Stimulated activated CD8-positive, alpha-beta memory T cell treated with anti-CD3 and anti-CD28 coated beads, Interleukin-12 subunit alpha, Interleukin-12 subunit beta, amount 100 ng/mL, for 24 hours (primary cell): ENCODE results near the gene LRIT3.

ENCODE experiments used
- DNase-seq: peaks from one replicate; pipeline ENCODE4 v3.0.0-alpha.2; 2020; ENCODE audit errors: extremely low read depth

Gene LRIT3

DNA sequence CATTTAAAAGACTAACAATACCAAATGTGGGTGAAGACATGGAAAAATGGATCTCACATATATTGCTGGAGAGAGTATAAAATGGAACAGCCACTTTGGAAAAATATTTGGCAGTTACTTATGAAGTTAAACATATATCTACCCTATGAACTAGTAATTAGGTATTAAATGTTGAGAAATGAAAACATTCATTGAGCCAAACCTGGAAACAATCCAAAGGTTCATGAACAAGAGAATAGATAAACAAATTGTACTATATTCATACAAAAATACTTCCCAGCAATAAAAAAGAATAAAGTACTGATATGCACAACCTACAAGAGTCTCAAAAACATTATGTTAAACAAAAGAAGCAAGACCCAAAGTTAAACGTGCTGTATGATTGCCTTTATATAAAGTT lies 60.8 kb downstream of the LRIT3 start:
- DNase-seq: no peak

DNA sequence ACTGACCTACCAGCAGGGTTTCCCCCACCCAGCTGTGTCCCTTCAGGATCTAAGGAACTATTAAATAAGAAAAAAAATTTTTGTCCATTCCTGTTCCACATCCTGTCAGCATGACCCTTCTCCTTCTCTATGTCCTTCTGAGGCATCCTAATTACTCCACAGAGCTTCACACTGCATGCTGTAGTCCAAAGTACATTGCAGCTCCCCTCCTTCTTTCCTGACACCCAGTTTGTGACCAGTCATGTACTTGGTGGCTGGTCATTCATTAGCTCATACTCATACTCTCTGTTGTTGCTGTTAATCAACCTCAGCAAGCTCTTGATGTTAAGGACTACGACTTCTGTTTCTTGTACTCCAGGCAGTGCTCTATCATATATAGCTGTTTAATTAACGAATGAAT lies 62.3 kb downstream of the LRIT3 start:
- no peak for DNase-seq

DNA sequence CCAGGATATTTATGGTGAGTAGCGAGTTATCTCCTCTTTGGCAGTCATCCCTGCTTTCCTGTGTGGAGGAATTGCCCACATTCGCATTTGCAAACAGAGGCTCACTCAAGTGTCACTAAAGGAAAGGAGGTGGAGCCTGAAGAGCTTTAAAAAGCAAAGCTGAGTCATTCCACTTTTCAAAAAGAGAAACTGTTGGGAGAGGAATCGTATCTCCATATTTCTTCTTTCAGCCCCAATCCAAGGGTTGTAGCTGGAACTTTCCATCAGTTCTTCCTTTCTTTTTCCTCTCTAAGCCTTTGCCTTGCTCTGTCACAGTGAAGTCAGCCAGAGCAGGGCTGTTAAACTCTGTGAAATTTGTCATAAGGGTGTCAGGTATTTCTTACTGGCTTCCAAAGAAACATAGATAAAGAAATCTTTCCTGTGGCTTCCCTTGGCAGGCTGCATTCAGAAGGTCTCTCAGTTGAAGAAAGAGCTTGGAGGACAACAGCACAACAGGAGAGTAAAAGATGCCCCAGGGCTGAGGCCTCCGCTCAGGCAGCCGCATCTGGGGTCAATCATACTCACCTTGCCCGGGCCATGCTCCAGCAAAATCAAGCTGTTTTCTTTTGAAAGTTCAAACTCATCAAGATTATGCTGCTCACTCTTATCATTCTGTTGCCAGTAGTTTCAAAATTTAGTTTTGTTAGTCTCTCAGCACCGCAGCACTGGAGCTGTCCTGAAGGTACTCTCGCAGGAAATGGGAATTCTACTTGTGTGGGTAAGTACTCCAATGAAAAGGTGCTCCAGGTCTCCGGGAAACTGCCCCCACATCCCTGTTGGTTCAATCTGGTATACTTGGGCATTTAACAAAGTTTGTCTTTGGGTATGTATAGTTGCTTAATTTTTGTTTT lies 65.0 kb downstream of the LRIT3 start, which contains the start of gene EGF:
TSS of gene EGF (plus strand) at position 178 of the 890 bp plus-strand sequence. CDS start at position 631, 453 bp downstream.
- DNase-seq: no peak

DNA sequence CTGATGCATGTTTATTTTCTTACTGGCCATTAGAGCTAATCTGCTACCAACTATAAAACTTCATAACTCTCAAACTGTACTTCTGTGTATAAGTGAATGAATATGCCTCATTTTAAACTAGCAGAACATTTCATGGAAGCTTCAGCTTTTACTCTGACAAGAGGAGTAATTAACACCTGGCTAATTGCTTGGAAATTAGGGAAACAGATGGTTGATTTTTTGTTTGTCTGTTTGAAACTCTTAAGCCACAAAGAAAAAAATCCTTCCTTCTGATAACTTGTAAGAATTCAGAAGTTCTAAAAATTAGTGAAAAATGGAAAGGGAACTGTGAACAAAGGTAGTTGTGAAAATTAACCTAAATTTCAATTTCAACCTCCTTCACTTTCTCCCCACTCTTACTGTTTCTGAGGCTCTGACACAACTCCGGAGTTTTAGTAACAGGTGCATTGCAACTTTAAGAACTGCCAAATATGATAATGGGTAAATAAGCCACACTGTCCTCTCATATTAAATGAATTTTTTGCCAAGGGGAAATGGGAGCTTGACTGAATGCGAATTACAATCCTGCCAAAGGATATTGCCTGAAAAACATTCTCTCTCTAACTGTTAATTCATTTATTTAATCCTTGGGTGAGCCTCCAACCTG lies 65.8 kb downstream of the LRIT3 start:
- DNase-seq: no peak

DNA sequence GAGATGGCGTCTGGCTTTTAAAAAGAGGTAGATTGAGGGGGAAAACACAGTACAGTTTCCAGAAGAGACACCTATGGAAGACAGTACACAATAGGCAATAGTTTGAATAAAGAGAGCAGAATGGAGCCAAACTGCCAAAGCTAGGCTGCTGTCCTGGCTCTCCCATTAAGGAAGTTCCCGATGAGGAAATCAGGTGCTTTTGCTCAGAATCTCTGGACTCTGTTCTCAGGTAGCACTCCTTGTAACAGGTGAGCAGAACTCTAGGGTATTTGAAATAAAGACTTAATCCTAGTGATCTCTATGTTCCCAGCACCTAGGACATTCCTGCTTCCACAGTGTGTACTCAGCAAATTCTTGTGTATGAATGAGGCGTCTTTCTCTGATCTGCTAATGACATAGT lies 66.4 kb downstream of the LRIT3 start:
- no peak for DNase-seq

GRCh38 chr4:109915385-109916026 lies 67.6 kb downstream of the LRIT3 start:
- no peak for DNase-seq

- DNase-seq: no peak
Measured at GRCh38 chr4:109916027-109916409, 68.1 kb downstream of the LRIT3 start.

DNA sequence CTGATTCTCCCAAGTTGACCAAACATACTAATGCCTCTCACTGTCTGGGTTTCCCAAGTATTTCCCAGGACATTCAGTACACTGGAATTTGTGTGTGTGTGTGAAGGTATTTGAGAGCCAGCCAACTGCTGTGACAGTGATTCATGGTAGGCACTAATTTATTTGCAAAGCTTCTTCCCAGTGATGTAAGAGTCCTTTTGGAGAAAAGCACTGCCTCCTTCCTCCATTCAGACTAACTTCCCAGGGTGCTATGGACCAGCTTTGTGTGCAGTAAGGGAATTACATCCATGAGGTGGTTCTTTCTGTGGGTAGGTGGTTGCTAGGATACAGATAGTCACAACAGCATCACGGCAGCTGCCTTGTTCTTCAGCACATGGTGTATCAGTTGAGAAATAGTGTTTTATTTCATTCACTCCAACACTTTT lies 73.5 kb downstream of the LRIT3 start:
- no peak for DNase-seq
